GM12878 (cell line): Measurements from ENCODE around the gene TIAM1. TPM values are rescaled to one million over a fixed set of nuclear protein-coding genes. Genes with fewer than 3 reads are reported as not detected.
A peak's percentile ranks its signal among the peaks of the same experiment; 100 is the strongest.

Experiments used
- ATF2 ChIP-seq: IDR thresholded peaks from 2 replicates; pipeline ENCODE4 v1.6.1; 2012; ENCODE audit warnings: low read length, inconsistent platforms
- ATF7 ChIP-seq: fragments of 450-650 bp; IDR thresholded peaks from 2 replicates; pipeline ENCODE4 v1.6.1; 2016; ENCODE audit warnings: low read depth, mild to moderate bottlenecking
- BMI1 ChIP-seq: fragments of 450-650 bp; IDR thresholded peaks from 2 replicates; pipeline ENCODE4 v1.6.1; 2016; ENCODE audit warnings: mild to moderate bottlenecking, moderate library complexity, borderline replicate concordance
- CBX3 ChIP-seq: fragments of 200-600 bp; sonication (generic); IDR thresholded peaks from 2 replicates; pipeline ENCODE4 v1.6.1; 2016; ENCODE audit warnings: low read depth, borderline replicate concordance
- E2F8 ChIP-seq: fragments of 450-650 bp; IDR thresholded peaks from 2 replicates; pipeline ENCODE4 v1.6.1; 2018; ENCODE audit warnings: mild to moderate bottlenecking, low read depth, moderate library complexity; ENCODE audit not compliant: partially characterized antibody
- FOXM1 ChIP-seq: IDR thresholded peaks from 2 replicates; pipeline ENCODE4 v1.6.1; 2012; ENCODE audit warnings: low read depth, mild to moderate bottlenecking, inconsistent platforms, low read length, moderate library complexity
- GATAD2B ChIP-seq: fragments of 450-650 bp; conservative IDR thresholded peaks from 2 replicates; pipeline ENCODE4 v1.6.1; 2017; ENCODE audit warnings: low read depth, mild to moderate bottlenecking, moderate library complexity
- IRF5 ChIP-seq: fragments of 450-650 bp; IDR thresholded peaks from 2 replicates; pipeline ENCODE4 v1.6.1; 2017; ENCODE audit warnings: borderline replicate concordance
- MXI1 ChIP-seq: fragments of 150-350 bp; IDR thresholded peaks from 2 replicates; pipeline ENCODE4 v1.6.1; 2011; ENCODE audit warnings: low read depth, mild to moderate bottlenecking, inconsistent platforms, low read length, improper control_type of control experiment
- NRF1 ChIP-seq: conservative IDR thresholded peaks from 2 replicates; pipeline ENCODE4 v1.6.1; 2011; ENCODE audit warnings: mild to moderate bottlenecking, low read depth, low read length, improper control_type of control experiment
- PAX5 ChIP-seq: IDR thresholded peaks from 2 replicates; pipeline ENCODE4 v1.6.1; 2011; ENCODE audit warnings: low read depth, low read length, borderline replicate concordance
- PAX8 ChIP-seq: fragments of 450-650 bp; IDR thresholded peaks from 2 replicates; pipeline ENCODE4 v1.6.1; 2017; ENCODE audit warnings: mild to moderate bottlenecking, moderate library complexity
- REST ChIP-seq: IDR thresholded peaks from 2 replicates; pipeline ENCODE4 v1.6.1; 2012; ENCODE audit warnings: mild to moderate bottlenecking, low read depth, low read length
- USF1 ChIP-seq: IDR thresholded peaks from 2 replicates; pipeline ENCODE4 v1.6.1; 2011; ENCODE audit warnings: borderline replicate concordance, low read depth, mild to moderate bottlenecking, moderate library complexity, mixed read lengths, low read length; ENCODE audit not compliant: insufficient read depth; ENCODE audit errors: extremely low read length
- ZBTB33 ChIP-seq: fragments of 450-650 bp; IDR thresholded peaks from 2 replicates; pipeline ENCODE4 v1.6.1; 2017; ENCODE audit warnings: mild to moderate bottlenecking
- ZSCAN29 ChIP-seq: fragments of 450-650 bp; IDR thresholded peaks from 2 replicates; pipeline ENCODE4 v1.6.1; 2017; ENCODE audit warnings: mild to moderate bottlenecking, moderate library complexity
- polyA plus RNA-seq, 11 experiments: library from polyadenylated mRNA; depleted of rRNA in 4 of 11; unstranded in 6 of 11; stranded (reverse) in 5 of 11; fragments of >200 nt; fragmentation: Nextera tagmentation in 4 of 11; fragmentation: Illumina TruSeq in 1 of 11; extraction: Ambion mirVana in 4 of 11; extraction: Trizol in 1 of 11; gene quantifications; 1 replicate in 1 of 11; 2 replicates in 10 of 11; pipeline versions ENCODE4 v1.2.1 to v1.2.3, GENCODE V29; 2011 to 2016; ENCODE audit warnings: inconsistent platforms in 2 of 11, missing spikeins in 2 of 11, low read depth in 1 of 11
- total RNA-seq, 4 experiments: library from RNA; depleted of rRNA in 3 of 4; stranded (reverse); fragments of >200 nt in 3 of 4; fragmentation: Illumina TruSeq in 1 of 4; extraction: Trizol in 1 of 4; gene quantifications; 2 replicates each; pipeline versions ENCODE4 v1.2.1 to v1.2.3, GENCODE V29; 2013 to 2021

Gene TIAM1
- total and polyA plus RNA-seq, 10 of the 15 experiments (the other 5 are each of a cell fraction or from before 2014, with no cell fraction given): 0.31 to 35.9 (median 0.78) TPM

- TF ChIP-seq REST: no peak
- TF ChIP-seq ZBTB33: no peak
- no peak for TF ChIP-seq USF1
- no peak for TF ChIP-seq IRF5
- TF ChIP-seq PAX5: no peak
- no peak for TF ChIP-seq BMI1
- no peak for TF ChIP-seq ZSCAN29
- TF ChIP-seq ATF2: no peak
- TF ChIP-seq E2F8: no peak
- no peak for TF ChIP-seq ATF7
- no peak for TF ChIP-seq CBX3
- no peak for TF ChIP-seq NRF1
- TF ChIP-seq PAX8: no peak
- 0 out of 2 replicates have a peak, but pooled peaks have one; percentile 49 for TF ChIP-seq GATAD2B
- TF ChIP-seq FOXM1: no peak
- peak; percentile 44; the same call in 1 of the 2 replicates for TF ChIP-seq MXI1
Measured at GRCh38 chr21:31343680-31344480, at the start of gene TIAM1 (continued).
